NCI-H774 (cell line): ENCODE data around the gene HERPUD2.
"Not testable (repeated sequence)": the region's sequence is repeated elsewhere in the genome, so short reads cannot be mapped to it uniquely, and the experiment has no call there.

Experiments used
- DNase-seq: peaks from one replicate; lab custom pipeline; 2025; lab: John Stamatoyannopoulos, UW

Gene HERPUD2

DNA sequence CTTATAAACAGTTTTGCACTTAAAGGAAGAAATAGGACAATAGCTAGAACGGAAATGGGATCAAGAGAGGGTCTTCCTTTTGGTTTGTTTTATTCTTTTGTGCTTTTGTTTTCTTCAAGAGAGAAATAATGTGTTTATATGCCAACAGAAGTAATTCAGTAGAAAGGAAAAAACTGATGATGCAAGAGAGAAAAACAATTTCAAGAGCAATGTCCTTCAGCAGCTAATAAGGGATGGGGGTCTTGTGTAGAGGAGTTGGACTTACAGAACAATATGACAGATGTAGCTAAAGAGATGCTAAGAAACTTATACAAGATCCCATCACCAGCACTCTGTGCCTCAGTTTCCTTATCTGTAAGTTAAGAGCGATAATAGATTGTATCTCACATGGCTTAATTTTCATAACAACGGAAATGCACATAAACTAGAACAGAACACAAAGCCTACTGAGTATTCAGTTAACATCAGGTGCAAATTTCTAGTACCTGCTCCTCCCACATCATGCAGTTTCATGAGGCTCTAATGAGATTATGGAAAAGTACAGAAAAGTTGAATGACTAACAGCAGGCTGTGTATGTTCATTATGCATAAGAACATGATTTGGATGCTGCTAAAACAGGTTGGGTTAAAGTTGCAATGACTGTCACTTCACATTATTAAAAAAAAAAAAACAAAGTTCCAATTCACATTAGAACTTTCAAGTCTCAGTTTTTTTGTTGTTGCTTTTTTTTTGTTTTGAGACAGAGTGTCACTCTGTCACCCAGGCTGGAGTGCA, 17.2 kb downstream of the HERPUD2 start:
- DNase-seq = no peak

DNA sequence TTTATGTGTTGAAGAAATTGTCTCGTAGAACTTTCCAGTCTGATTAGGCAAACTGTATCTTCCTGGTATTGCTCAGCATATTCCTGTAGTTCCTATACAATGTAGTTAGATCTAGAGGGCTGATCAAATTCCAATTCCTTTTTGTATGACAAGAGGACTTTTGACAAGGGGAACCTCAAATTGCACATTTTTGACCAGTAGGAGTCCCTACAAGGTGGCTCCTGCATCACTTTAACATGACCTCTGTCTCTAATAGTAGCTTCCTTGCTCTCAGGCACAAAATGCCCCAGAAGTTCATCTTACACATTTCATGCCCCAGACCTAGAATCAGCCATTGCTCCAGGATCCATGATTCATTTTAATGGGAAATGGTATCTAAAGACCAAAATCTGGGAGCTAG, 18.7 kb downstream of the HERPUD2 start:
- no peak for DNase-seq

GRCh38 chr7:35670856-35671569, 23.9 kb downstream of the HERPUD2 start:
- DNase-seq = no peak

DNA sequence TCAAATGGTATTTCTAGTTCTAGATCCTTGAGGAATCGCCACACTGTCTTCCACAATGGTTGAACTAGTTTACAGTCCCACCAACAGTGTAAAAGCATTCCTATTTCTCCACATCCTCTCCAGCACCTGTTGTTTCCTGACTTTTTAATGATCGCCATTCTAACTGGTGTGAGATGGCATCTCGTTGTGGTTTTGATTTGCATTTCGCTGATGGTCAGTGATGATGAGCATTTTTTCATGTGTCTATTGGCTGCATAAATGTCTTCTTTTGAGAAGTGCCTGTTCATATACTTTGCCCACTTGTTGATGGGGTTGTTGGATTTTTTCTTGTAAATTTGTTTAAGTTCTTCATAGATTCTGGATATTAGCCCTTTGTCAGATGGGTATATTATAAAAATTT, 34.5 kb downstream of the HERPUD2 start:
- not testable (repeated sequence) for DNase-seq

DNA sequence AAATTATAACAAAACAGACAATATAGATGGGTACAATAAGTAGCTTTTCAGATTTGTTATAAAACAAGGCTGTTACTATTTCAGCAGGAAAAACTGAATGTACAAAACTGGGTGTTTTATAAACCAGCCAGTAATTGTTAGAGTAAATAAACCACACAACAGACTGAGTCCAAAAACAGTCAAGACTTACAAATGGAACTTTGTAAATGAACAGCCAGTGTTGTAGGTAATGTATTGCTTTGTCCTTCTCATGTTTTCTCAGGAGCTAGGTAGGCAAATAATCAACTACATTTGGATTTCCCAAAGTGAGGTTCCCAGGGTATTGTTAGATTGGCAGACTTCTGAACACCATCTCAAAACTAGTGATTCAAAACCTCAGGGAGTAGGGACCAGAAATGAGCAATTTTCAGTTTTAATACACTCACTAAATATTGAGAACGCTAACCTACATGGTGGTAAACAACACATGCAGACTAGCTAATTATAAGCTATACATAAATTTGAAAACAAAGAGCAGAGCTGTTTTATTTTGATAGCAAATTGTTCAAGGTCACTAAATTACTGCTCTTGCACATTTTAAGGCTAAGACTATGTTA, 36.2 kb downstream of the HERPUD2 start:
- no peak for DNase-seq

DNA sequence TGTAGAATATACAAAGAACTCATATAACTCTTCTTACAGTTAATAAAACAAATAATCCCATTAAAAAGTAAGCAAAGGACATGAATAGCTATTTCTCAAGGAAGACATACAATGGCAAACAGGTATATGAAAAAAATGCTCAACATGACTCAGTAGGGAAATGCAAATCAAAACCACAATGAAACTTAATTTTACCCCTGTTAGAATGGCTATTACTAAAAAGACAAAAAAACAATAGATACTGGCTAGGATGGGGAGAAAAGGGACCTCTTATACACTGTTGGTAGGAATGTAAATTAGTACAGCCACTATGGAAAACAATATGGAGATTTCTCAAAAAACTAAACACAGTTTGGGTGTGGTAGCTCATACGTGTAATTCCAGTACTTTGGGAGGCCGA, 37.8 kb downstream of the HERPUD2 start:
- no peak for DNase-seq

DNA sequence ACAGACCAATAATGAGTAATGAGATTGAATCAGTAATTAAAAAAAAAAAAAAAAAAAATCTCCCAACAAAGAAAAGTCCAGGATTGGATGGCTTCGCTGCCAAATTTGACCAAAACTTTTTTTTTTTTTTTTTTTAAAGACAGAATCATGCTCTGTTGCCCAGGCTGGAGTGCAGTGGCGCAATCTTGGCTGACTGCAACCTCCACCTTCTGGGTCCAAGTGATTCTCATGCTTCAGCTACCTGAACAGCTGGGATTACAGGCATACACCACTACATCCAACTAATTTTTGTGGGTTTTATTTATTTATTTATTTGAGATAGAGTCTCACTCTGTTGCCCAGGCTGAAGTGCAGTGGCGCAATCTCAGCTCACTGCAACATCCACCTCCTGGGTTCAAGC, 40.4 kb downstream of the HERPUD2 start:
- DNase-seq = not testable (repeated sequence)

DNA sequence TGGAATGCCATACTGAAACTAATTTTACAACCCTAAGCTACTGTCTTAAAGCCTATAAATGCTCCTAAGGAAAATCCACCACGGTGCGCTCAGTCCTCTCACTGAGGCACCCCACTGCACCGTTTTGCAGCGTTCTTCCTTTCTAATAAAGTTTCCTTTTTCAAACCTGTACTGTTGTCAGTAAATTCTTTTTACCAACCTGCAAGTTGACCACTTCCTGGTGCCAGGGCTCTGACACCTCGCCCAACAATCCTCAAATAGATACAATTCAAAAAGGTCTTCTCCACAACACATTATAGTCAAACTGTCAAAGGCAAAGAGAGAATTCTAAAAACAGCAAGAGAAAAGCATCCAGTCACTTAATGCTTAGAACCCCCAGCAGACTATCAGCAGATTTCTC, 42.8 kb downstream of the HERPUD2 start:
- no peak for DNase-seq

DNA sequence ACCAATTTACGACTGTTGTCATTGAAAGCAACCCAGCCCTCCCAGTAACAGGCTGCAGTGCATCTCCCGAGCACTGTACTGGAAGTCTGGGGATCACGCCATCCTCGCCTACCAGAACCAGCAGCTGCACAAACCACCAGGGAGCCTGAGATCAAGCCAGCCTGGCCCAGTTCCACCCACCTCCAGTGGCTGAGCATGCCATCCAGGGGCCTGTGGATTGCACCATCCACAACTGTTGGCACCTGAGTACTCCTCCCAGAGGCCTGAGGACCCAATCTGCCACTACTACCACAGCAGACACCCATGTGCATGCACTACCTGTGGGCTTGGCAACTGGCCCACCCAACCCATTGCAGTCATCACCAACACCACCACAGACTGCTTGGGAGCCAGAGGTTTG, 44.2 kb downstream of the HERPUD2 start:
- no peak for DNase-seq

DNA sequence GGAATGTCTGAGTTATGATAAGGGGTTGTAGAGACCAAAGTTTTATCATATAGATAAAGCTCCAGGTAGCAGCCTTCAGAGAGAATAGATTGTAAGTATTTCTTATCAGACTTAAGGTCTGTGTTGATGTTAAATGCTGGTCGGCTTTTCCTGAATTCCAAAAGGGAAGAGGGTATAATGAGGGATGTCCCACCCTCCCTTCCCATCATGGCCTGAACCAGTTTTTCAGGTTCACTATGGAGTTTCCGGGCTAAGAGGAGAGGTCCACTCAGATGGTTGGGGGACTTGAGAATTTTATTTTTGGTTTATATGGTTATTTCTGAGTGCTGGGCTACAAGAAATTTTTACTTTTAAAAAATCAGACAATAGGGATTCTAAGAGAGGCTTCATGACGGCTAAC, 45.2 kb downstream of the HERPUD2 start:
- DNase-seq = no peak

DNA sequence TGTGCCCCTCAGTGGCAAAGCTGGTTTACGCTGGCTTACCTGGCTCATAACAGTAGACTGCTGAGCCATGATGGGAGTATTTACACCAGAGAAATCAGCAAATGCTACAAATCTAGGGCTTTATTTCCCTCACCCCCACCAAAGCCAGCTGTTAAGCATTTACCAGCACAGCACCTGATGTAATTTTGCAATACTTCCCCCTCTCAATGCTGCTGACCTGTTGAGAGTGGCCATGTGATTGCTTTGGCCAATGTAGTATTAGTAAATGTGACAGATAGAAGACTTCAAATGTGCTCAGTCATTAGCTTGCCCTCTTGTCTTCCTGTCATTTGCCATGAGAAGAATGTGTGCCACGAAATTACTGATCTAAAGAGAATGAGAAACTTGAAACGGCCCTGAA, 46.6 kb downstream of the HERPUD2 start:
- DNase-seq = no peak

- peak; percentile 61 for DNase-seq
Observed at GRCh38 chr7:35647171-35647574, 47.8 kb downstream of the HERPUD2 start.

GRCh38 chr7:35646289-35647023, 48.5 kb downstream of the HERPUD2 start:
- peak; percentile 4 for DNase-seq

- DNase-seq = no peak
Observed at GRCh38 chr7:35645691-35646090, 49.2 kb downstream of the HERPUD2 start.

GRCh38 chr7:35630024-35630972, 64.6 kb downstream of the HERPUD2 start:
- DNase-seq = no peak

DNA sequence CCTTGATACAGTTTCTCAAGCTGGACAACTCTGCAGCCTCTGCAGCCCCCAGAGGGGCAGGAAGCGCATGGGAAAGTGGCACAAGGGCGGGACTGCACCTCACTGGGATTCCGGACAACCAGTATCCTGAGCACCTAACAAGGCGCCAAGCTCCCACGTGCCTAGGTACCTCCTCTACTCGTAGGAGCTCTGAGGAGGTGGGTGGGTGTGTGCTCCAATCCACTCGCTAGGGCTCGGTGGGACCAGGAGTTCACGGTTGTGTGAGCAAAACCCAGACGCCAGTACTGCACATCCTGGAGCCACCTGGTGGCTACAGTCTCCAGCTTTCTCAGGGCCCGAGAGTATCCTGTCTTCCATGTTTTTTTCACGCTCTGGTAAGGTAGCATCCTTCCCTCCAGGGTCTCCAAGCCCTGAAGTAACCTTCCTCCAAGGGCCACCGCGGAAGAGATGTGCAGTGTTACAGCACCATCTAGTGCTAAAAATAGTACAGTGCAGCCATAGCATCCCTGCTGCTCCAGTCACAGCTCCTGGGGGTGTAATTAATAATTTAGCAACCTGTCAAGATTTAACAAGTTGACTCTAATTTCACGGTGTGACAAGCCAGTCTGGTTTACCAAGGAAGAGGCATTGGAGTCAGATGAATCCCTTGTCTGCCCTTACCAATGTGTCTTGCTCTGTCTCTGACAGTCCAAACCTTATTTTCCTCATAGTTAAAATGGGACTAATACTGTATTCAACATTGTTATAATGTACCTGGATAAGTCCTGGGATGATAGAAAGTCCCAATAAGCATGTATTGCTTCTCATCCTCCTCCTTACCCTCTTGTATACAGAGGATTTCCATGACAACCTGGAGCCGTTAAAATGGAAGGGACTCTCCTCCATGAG, 70.4 kb downstream of the HERPUD2 start:
- no peak for DNase-seq

- no peak for DNase-seq
Observed at GRCh38 chr7:35623381-35623780, 71.6 kb downstream of the HERPUD2 start.

GRCh38 chr7:35619863-35620262, 75.1 kb downstream of the HERPUD2 start:
- no peak for DNase-seq

- no peak for DNase-seq
Observed at GRCh38 chr7:35617041-35617440, 77.9 kb downstream of the HERPUD2 start.

DNA sequence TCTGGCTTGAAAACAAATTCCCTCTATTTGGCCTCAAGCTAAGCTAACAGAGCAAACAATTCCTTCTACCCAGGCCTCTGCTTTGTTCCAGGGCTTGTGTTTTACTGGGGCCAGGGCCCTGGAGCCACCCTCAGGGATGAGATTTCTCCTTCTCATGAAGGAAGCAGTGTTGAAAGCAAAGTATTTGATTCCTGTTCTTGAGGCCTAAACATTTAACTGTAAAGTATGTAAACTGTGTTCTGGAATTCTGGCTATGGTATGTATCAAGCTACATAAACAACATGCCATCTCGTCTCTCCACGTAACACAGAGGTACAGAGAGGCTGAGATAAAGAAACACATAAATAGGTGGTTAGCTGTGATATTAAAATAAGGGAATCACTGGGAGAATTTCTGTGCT, 81.8 kb downstream of the HERPUD2 start:
- peak; percentile 7 for DNase-seq
